ENCODE measurements around the gene SERTAD2. TPM values are rescaled to one million over a fixed set of nuclear protein-coding genes. Genes with fewer than 3 reads are reported as not detected.

SERTAD2 gene
- total and polyA plus RNA-seq, 2 donors (not counting 3 experiments of a cell fraction or from before 2014, with no cell fraction given) = 5.5 to 11.2 TPM

DNA sequence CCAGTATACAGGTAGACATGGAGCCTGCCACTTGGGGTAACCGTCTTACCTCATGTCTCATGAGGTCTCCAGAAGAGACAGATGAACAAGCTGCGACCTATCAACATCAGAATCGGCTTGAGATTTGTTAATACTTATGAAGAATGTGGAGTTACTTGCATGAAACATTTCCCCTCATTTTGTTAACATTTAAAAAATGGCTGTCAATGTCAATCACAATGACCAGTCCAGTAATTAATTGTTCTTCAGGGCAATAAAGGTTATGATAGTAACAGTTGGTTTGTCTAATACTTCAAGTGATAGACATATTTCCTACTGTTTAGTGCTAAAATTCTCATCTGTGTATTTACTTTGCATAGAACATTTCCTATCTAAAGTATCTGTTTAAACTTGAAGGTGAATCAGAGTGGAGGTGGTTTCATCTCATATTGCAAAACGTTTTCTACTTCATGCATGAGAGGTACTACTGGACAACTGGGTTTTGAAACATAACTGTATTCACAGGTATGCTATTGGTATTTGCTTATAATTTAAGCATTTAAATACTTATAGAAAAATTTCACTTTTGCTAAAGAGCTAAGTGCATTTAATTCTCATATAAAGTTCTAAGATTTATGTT is 15.1 kb downstream of the SERTAD2 start:
- no peak overlapping the region for H2AFZ ChIP-seq (ENCODE audit: low read depth, low read length)
- H3K4me2 ChIP-seq (ENCODE audit: insufficient read depth, low read length) = no peak overlapping the region
- CTCF ChIA-PET = interaction anchor here (0.6 to 1.6 kb wide), 2 partner anchors 52 to 228 kb away, joined by 3 to 5 read pairs; no protein-coding TSS in a partner anchor
- POLR2A ChIA-PET = no interaction called here
- peaks cover 4% of the 10 kb centered on the region for H3K4me1 ChIP-seq (ENCODE audit: control insufficient read depth, extremely low read depth, insufficient read depth, low read length)
- H3K79me2 ChIP-seq (ENCODE audit: control insufficient read depth, insufficient read depth, low read length) = peaks cover 70% of the 10 kb centered on the region
- no peaks in the 10 kb centered on the region for H4K20me1 ChIP-seq (replicated peaks; ENCODE audit: control insufficient read depth, extremely low read depth, insufficient read depth, low read length)
- no peak for TF ChIP-seq MAX (IDR thresholded peaks at IDR 0.05; ENCODE audit: insufficient read depth, insufficient read length)
- TF ChIP-seq FOS (IDR thresholded peaks at IDR 0.05; ENCODE audit: borderline replicate concordance, insufficient read depth, low read length) = no peak
- no peak for TF ChIP-seq POLR2A (IDR thresholded peaks at IDR 0.05; ENCODE audit: low read depth, low read length)
- no peak for TF ChIP-seq POLR2AphosphoS5 (IDR thresholded peaks at IDR 0.05; ENCODE audit: insufficient read depth, low read depth, low read length)
- no peak for TF ChIP-seq GATA2 (IDR thresholded peaks at IDR 0.05; ENCODE audit: insufficient read depth, insufficient read length, low read depth, low read length)
- TF ChIP-seq MYC (IDR thresholded peaks at IDR 0.05; ENCODE audit: low read depth, low read length) = no peak
- TF ChIP-seq EZH2 (IDR thresholded peaks at IDR 0.05; ENCODE audit: borderline replicate concordance, low read depth, low read length, severe bottlenecking) = no peak
- no peak for TF ChIP-seq CTCF (IDR thresholded peaks at IDR 0.05; ENCODE audit: extremely low read depth in 1 of 2, insufficient read depth in 1 of 2, low read depth in 1 of 2, low read length in 2 of 2)
- TF ChIP-seq JUN (IDR thresholded peaks at IDR 0.05; ENCODE audit: borderline replicate concordance, insufficient read depth, insufficient read length, low read depth) = no peak
- H3K27me3 ChIP-seq (ENCODE audit: control insufficient read depth in 2 of 2, insufficient read depth in 2 of 2, low read length in 2 of 2) = no peaks in the 10 kb centered on the region
- no peaks in the 10 kb centered on the region for H3K9me1 ChIP-seq (replicated peaks; ENCODE audit: control insufficient read depth, extremely low read depth, insufficient read depth, low read length)
- H3K27ac ChIP-seq (ENCODE audit: insufficient read depth, low read depth, low read length) = no peak overlapping the region
- FAIRE-seq = no peak
- H3K4me3 ChIP-seq (replicated peaks in 1 of 3; ENCODE audit: insufficient read depth in 1 of 3, low read depth in 1 of 3, low read length in 3 of 3) = no peak overlapping the region
- peaks cover 5% of the 10 kb centered on the region in 2 experiments for H3K36me3 ChIP-seq (ENCODE audit: control insufficient read depth in 2 of 2, extremely low read depth in 1 of 2, insufficient read depth in 2 of 2, low read length in 2 of 2)
- dilution Hi-C loops (cut with MboI; ENCODE audit: extremely low pct_ligation_motif_present, low sequenced_read_pairs) = no loop called here
- intact Hi-C loops (cut with micrococcal nuclease) = no loop called here
- H3K9me3 ChIP-seq (replicated peaks; ENCODE audit: control insufficient read depth, insufficient read depth, low read length) = no peaks in the 10 kb centered on the region
- no TSS peak for BruUV-seq (replicated peaks)
- no peak for DNase-seq (ENCODE audit: low read depth, low spot score)
- no peak overlapping the region for H3K9ac ChIP-seq (replicated peaks; ENCODE audit: extremely low read depth, insufficient read depth, low read length)

Measured in endothelial cell of umbilical vein (primary cell).